ENCODE measurements around the gene ZNF750.

The ZNF750 gene

GRCh38 chr17:82810644-82811430 is 29.0 kb downstream of the ZNF750 start:
- FAIRE-seq = no peak

GRCh38 chr17:82808921-82809905 is 30.6 kb downstream of the ZNF750 start:
- FAIRE-seq = no peak

GRCh38 chr17:82808006-82808405 is 31.8 kb downstream of the ZNF750 start:
- FAIRE-seq = no peak

- no peak for FAIRE-seq
These were observed 32.3 kb downstream of the ZNF750 start for GRCh38 chr17:82807562-82807961.

GRCh38 chr17:82807101-82807500 is 32.7 kb downstream of the ZNF750 start:
- FAIRE-seq = no peak

- FAIRE-seq = no peak
These were observed 33.2 kb downstream of the ZNF750 start for GRCh38 chr17:82806645-82807044.

GRCh38 chr17:82805823-82806222 is 34.0 kb downstream of the ZNF750 start:
- FAIRE-seq = no peak

- FAIRE-seq = no peak
These were observed 34.6 kb downstream of the ZNF750 start for GRCh38 chr17:82805254-82805653.

GRCh38 chr17:82804442-82805191 is 35.2 kb downstream of the ZNF750 start:
- FAIRE-seq = no peak

- FAIRE-seq = no peak
These were observed 36.2 kb downstream of the ZNF750 start for GRCh38 chr17:82803606-82804005.

- FAIRE-seq = no peak
These were observed 36.6 kb downstream of the ZNF750 start for GRCh38 chr17:82803185-82803584.

GRCh38 chr17:82802075-82802780 is 37.6 kb downstream of the ZNF750 start:
- no peak for FAIRE-seq

GRCh38 chr17:82801377-82801970 is 38.3 kb downstream of the ZNF750 start:
- no peak for FAIRE-seq

GRCh38 chr17:82800885-82801284 is 38.9 kb downstream of the ZNF750 start:
- no peak for FAIRE-seq

GRCh38 chr17:82799591-82799990 is 40.2 kb downstream of the ZNF750 start:
- no peak for FAIRE-seq

- no peak for FAIRE-seq
These were observed 41.1 kb downstream of the ZNF750 start for GRCh38 chr17:82798752-82799151.

GRCh38 chr17:82797061-82797460 is 42.8 kb downstream of the ZNF750 start:
- FAIRE-seq = no peak

- no peak for FAIRE-seq
These were observed 44.2 kb downstream of the ZNF750 start for GRCh38 chr17:82795615-82796014.

GRCh38 chr17:82794781-82795482 is 44.9 kb downstream of the ZNF750 start:
- FAIRE-seq = no peak

- FAIRE-seq = no peak
These were observed 45.7 kb downstream of the ZNF750 start for GRCh38 chr17:82793974-82794630.

GRCh38 chr17:82791532-82791931 is 48.3 kb downstream of the ZNF750 start:
- FAIRE-seq = no peak
